Measurements from ENCODE around the gene PPP3R2.
"Not testable (repeated sequence)": the region's sequence is repeated elsewhere in the genome, so short reads cannot be mapped to it uniquely, and the experiment has no call there.

The PPP3R2 gene

DNA sequence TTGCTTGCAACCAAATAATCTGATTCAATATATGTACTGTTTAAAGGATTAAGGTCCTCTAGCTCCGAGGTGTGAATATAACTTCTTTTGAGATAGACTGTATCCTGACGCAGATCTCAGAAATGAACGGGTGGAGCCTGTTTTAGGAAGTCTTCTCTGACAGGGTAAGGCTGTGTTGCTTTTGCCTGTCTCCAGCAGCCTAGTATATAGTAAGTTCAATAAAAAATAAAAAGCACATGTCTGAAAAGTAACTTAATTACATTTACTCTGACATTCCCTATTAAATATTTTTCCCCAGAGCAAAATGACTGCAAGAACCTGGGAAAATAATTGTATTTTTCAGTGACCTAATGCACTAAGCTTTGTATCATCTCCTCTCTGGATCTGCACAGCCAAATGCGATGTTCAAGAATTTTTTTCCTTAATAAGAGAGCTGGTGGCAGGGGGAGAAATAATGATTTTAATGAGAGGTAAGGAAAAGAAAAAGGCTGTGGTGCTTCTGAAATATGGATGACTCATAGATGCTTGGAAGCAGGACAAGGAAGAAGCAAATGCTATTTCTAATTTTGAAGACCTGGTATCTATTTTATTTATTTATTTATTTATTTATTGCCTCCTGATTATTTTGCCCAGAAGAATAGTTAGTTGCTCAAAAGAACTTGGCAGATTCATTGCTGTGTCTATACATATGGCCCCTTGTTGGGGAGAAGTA is 7.3 kb downstream of the PPP3R2 start:
- no peak for DNase-seq (ENCODE audit: low read depth)

DNA sequence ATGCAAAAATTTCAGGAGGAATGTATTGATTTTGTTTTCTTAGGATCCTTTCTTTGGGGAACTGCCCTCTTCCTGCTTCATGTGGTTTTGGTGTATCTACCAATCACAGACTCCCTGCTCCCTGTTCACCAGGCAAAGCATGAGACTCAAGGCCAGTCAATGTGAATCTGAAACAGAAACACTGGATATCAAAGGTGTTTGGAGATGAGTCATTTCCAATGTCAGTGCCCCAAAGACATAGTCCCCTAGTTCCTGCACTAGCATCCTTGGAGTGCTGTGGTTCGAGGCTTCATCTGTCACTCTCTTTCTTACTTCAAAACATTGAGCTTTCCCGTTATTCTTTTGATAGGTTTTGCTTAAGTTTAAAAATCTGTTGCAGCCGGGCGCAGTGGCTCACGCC is 8.1 kb downstream of the PPP3R2 start:
- no peak for DNase-seq (ENCODE audit: low read depth)

DNA sequence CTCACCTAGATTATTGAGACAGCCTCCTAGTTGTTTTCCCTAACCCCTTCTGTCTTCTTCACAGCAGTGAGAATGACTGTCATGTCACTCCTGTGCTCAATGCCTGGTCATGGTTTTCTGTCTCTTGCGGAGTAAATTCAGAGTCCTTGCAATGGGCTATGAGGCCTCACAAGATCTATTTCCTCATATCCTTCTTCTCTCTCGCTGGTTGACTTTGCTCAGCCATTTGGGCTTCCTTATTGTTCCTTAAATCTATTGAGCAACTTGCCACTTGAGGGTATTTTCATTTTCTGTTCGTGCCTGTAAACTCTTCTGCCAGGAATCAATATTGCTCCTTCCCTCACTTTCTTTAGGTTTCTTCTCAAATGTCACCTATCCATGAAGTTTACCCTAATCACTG is 9.0 kb downstream of the PPP3R2 start:
- no peak for DNase-seq (ENCODE audit: low read depth)

DNA sequence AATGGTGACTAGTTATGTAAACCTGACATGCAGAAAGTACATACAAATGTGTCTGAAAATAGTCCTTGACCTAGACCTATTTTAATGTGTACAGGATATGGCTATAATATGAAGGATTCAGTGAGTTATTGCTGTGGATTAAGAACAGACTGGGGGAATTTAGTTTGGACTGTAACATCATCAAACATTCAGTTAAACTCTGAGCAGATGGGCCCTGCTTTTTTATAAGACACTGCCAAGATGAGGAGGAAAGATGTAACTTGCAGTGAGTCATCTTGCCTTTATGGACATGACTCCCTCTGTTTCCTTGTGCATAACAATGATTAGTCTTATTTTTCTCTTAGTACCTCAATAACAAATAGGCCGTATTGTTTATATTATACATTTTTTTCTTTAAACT is 12.2 kb downstream of the PPP3R2 start:
- DNase-seq (ENCODE audit: low read depth): peak; percentile 56

DNA sequence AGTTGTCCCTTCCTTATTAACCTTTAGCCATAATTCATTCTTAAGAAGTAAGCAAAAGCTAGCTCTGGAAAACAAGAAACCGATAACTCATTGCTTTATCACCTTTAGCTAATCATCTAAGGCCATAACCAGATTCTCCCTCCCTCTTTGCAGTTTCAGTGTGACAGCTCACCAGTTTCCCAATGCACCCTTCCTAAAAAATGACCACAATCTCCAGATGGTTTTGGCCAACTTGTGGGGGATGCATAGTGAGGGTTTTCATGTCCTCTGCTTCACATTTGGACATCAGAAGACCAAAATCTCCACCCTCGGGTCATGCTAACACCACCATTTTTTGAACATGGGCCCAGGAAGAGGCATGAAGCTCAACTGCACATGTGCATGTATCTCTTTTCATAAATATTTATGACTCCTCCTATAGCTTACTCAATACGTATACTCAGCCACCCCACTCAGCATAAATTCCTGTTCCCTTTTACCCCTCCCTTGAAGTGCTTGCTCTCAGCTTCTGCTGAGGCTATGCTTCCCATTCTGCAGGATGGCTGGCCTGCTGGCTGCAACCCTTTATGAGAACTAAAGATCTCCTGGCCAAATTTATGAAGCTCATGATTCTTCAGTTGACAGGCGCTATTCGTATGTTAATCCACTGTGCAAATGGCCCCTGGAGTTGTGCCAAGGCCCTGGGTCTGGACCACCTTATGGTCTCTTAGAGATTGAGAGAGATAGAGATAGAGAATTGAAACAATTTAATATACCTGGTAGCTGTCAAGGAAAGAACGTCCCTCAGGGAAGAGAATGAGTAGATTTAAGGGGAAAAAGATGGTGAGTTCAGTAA is 14.8 kb downstream of the PPP3R2 start:
- DNase-seq (ENCODE audit: low read depth): no peak

DNA sequence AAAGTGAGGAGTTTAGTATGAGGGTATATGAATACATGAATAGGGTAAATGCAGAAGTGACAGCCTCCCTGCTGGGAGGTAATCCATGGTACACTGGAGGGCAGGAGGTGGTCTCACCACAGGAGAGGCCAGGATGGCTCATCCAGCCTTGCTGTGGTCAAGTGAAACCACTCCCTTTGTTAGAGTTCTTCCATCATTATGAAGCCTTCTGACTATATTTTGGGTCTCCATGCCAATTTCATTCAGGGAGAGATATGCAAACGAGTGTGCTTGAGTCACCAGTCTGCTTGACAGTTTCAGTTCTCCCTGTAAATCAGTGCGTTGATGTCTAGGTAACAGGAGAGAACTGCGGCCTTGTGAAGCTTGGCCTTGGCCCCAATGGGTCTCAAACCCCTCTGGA is 16.4 kb downstream of the PPP3R2 start:
- DNase-seq (ENCODE audit: low read depth): no peak

DNA sequence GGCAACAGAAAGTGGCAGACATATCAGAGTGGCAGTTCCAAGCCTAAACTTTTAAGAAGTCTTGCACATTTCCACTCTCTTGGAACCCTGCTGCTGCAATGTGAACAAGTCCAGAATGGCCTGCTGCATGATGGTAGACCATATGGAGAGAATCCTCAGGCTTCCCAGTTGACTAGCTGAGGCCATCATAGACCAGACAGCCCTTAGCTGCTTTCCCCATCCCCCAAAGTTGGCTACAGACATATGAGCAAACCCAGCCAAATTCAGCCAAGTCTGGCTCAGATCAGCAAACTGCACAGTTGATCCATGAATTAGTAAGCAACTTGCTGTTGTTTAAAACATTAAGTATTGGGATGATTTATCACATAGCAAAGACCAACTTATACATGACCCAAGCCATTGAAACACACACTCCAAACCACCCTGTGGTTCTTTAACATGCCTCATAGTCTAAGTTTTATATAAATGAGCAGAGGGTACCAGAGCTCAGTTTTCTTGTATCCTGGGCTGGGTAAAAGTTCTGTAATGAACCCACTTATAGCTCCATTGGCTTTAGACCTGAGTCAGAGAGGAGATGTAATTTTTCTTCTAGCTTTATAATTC is 19.9 kb downstream of the PPP3R2 start:
- no peak for DNase-seq (ENCODE audit: low read depth)

DNA sequence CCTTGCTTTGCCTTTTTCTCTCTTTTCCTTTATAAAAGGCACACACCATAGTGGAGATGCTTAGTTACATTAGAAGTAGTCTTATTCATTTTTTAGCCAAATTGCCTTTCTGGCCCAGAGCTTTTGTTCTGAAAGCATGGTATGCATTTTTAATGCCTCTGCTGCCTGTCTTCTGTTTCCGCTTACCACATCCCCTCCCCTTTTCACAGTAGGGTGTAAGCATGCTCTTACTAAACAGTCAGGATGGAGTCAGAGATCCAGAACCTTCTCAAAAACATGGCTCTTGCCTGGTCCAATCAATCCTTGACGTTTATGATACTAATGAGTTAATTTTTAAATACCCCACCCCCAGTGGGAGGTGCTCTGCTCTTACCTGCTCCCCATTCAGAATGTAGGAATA is 22.5 kb downstream of the PPP3R2 start:
- no peak for DNase-seq (ENCODE audit: low read depth)

DNA sequence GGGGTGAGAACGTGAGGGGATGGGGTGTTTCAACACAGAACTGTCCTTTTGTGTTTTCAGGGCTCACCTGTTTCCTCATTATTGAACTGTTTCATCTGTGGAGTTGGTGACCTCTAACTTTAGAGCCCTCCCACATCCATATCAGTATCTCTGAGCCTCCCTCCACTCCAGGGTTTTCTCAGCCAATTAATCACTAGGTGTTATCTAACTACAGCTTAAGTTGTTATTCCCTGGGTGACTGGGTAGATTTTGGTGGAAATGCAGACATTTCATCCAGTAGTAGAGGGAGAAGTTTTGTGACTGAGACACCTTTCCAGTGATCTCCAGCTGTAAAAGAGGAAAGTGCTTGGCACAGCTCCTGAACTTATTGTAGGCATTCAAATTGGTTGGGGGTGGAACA is 23.7 kb downstream of the PPP3R2 start:
- DNase-seq (ENCODE audit: low read depth): no peak

DNA sequence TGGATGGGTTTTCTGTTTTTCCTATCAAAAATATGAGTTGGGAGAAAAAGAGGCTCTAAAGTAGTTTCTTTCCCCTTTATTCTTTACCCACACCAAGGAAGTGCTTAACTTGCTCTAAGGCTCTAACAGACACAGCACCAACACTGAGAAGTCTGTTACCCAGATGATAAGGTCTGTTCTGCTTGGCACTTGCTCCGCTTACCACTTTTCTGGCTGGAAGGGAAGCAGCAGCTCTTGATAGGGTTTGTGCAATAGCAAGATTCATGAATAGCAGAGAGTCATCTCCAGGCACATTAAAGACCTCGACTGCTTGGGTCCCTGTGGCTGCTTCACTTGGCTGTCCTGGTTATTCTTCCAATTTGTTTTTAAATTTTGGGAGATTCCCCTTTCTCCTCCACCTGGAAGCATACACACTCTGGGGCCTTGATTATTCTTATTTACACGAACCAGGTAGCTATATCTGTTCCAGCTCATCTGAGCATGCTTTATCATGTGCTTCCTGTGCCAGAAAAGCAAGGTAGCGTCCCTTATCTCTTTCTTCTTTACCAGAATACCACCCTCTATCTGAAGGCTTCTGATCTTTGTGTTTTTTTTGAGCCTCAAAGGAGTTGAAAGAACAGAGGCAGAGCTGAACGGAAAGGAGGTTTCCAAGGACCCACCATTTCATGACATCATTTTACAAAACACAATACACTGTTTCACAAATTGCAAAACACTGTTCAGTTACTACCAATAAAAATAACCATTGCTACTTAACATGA is 24.8 kb downstream of the PPP3R2 start:
- no peak for DNase-seq (ENCODE audit: low read depth)

DNA sequence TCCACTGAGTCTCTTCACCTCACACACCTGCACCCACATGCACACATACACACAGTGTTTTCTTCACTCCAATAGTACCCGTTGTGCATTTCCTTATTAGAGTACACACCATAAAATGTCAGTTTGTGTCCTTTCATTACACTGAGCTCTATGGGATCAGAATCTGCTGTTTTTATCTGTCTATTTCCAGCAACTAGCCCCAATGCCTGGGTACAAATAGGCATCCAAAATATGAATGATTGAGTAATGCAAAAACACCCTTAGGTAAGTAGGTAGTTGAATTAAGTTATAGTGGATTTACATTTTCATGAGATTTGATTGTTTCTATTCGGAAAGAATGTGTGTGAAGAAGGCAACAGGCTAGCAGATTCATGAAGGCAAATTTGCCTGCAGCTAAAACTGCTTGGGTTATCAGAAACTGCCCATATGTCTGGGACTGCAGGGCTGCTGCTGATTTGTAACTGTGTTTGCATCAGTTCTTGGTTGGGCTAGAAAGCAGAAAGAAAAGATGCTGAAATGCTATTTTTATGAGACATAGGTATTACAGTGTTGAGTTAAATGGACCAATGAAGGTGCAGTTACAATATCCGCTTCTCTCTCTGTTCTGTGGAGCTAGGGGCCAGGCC is 26.9 kb downstream of the PPP3R2 start:
- no peak for DNase-seq (ENCODE audit: low read depth)

DNA sequence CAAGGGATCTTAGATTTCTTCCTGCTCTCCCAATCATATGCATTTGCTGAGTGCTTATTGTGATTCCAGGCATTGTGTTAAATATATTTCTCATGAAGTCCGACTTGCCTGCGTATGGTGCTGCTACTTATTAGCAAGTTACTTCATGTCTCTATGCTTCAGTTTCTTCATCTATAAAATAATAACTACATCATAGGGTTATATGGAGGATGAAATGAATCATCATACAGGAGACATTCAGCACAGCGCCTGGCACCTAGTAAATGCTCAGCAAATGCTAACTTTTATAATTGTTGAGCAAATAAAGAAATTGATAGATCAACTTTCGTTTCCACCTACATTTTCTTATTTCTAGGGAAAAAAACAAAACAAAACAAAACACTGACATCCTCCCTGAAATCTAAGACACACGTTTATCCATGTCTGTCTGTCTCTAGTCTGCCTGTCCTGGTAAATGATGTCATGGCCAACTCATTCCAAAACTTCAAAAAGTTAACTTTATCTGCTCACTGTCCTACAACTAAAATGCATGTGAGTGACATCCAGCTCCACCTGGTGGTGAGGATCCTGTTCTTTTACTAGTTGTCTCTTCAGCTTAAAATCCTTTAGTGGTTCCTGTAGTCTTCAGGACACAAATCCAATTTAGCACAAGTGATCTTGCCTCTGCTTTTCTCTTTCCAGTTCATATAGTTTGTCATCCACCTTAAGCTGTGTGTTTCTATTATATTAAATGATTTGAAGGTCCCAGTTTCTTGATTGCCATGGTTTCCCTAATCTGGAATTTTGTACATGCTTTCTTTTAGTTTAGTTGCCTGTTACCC is 27.7 kb downstream of the PPP3R2 start:
- DNase-seq (ENCODE audit: low read depth): no peak

DNA sequence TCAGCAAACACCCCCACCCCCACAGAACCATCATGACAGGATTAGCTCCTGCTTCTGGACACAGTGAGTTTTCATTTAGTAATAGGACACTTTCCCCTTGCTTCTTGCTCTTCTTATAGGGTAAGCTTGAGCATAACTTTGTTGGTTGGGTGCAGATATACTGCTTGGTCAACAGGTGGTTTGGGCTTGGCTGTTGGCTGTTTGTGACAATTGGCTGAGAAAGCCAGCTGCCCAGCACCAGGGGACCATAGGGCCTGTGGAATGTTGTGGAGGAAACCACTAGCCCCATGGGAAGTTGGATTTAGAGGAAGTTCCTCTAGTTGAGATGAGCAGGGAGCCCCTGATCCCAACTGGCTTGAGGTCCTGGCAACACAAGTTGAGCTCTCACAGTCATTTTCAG is 30.5 kb downstream of the PPP3R2 start:
- no peak for DNase-seq (ENCODE audit: low read depth)

DNA sequence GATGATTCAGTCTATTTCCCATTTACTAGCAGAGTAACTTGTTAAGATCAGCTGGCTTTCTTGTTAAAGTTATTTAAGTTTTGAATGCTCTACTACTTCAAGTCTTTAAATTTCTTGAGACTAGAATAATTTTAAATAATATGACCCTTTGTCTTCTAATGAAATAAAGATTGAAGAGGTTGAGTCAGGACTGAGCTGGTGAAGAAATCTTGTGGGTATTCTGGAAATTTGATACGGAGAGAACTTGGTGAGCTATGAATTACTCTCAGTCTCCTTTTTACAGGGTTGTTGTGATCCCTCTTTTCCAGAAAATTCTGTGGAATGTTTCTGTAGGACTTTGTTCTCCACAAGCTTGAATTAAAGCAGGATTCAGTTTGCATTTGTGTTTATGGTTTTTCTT is 31.8 kb downstream of the PPP3R2 start:
- peak; percentile 19 for DNase-seq (ENCODE audit: low read depth)

DNA sequence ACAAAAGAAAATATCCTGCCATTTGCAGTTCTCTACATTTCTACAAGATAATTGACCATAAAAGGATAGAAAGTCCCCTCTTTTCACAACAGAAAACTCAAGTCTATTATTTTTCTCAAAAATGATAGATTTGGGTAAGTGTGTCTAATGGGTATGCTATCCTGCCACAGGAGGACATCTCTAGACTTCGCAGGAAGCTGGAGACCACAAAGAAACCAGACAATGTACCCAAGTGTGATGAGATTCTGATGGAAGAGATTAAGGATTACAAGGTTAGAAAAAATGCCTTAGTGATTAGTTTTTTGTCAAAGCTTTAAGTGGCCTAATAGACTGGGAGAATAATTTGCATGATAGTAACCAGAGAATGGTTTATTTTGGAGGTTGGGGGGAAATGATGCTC is 33.0 kb downstream of the PPP3R2 start:
- no peak for DNase-seq (ENCODE audit: low read depth)

DNA sequence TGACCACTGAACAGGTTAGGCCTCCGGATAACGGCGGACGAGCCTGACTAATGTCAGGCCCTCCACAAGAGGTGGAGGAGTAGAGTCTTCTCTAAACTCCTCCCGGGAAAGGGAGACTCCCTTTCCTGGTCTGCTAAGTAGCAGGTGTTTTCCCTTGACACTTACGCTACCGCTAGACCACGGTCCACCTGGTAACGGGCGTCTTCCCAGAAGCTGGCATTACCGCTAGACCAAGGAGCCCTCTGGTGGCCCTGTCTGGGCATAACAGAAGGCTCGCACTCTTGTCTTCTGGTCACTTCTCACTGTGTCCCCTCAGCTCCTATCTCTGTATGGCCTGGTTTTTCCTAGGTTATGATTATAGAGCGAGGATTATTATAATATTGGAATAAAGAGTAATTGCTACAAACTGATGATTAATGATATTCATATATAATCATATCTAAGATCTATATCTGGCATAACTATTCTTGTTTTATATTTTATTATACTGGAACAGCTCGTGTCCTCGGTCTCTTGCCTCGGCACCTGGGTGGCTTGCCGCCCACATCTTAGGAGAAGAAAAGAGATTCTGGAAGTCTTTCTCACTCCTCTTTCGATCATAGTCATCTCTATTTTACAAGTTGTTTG is 45.2 kb downstream of the PPP3R2 start:
- DNase-seq (ENCODE audit: low read depth): not testable (repeated sequence)

DNA sequence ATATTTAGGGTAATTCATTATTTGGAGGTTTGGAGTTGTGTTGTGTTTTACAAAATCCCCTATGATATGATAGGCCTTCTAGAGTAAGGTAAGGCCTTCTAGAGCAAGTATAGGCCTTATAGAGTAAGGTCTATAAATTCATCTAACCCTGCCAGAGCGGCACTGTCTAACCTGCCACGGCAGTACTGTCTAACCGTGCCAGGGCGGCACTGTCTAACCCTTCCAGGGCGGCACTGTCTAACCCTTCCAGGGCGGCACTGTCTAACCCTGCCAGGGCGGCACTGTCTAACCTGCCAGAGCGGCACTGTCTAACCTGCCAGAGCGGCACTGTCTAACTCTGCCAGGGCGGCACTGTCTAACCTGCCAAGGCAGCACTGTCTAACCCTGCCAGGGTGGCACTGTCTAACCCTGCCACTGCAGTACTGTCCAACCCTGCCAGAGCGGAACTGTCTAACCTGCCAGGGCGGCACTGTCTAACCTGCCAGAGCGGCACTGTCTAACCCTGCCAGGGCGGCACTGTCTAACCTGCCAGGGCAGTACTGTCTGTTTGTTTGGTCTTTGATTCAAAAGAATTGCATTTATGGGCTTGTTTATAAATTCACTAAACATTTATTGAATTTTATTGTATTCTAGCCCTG is 51.6 kb downstream of the PPP3R2 start:
- DNase-seq (ENCODE audit: low read depth): no peak
